Neuronal stem cell (in vitro differentiated cells): ENCODE results near the gene CREB5.

ENCODE experiments used
- DNase-seq: peaks from one replicate; pipeline ENCODE4 v3.0.0-alpha.2; 2013; ENCODE audit warnings: low spot score
- H2AFZ ChIP-seq: one replicate; pipeline ENCODE4 v1.6.1; 2013; ENCODE audit warnings: mild to moderate bottlenecking, low read length, inconsistent platforms
- H2AK5ac ChIP-seq: 2 replicates; pipeline ENCODE4 v1.6.1; 2013; ENCODE audit warnings: low read depth, mild to moderate bottlenecking, inconsistent platforms, low read length, moderate library complexity, mixed read lengths
- H2BK120ac ChIP-seq: 2 replicates; pipeline ENCODE4 v1.6.1; 2013; ENCODE audit warnings: low read depth, mild to moderate bottlenecking, inconsistent platforms, low read length, moderate library complexity, mixed read lengths
- H2BK12ac ChIP-seq: one replicate; pipeline ENCODE4 v1.6.1; 2013; ENCODE audit warnings: low read length, inconsistent platforms
- H2BK15ac ChIP-seq: 2 replicates; pipeline ENCODE4 v1.6.1; 2013; ENCODE audit warnings: mild to moderate bottlenecking, low read length, inconsistent platforms, mixed read lengths
- H2BK5ac ChIP-seq: one replicate; pipeline ENCODE4 v1.6.1; 2013; ENCODE audit warnings: inconsistent platforms, mild to moderate bottlenecking, low read length, moderate library complexity
- H3K14ac ChIP-seq: one replicate; pipeline ENCODE4 v1.6.1; 2013; ENCODE audit warnings: low read length, inconsistent platforms
- H3K18ac ChIP-seq: 2 replicates; pipeline ENCODE4 v1.6.1; 2013; ENCODE audit warnings: low read length, inconsistent platforms
- H3K23ac ChIP-seq: 2 replicates; pipeline ENCODE4 v1.6.1; 2013; ENCODE audit warnings: low read depth, mild to moderate bottlenecking, mixed read lengths, low read length, inconsistent platforms; ENCODE audit not compliant: poor library complexity
- H3K27ac ChIP-seq: replicated peaks from 3 replicates; pipeline ENCODE4 v1.5.1; 2013; ENCODE audit warnings: low read length, inconsistent platforms
- H3K27me3 ChIP-seq, 3 experiments: 2 replicates each; pipeline ENCODE4 v1.6.1; 2013; ENCODE audit warnings: low read length in 3 of 3, mild to moderate bottlenecking in 2 of 3, inconsistent platforms in 1 of 3, low read depth in 1 of 3, mixed read lengths in 1 of 3, moderate library complexity in 1 of 3; ENCODE audit not compliant: control insufficient read depth in 3 of 3, insufficient read depth in 3 of 3
- H3K36me3 ChIP-seq, 2 donors: replicated peaks in 1 of 2; 2 replicates each; pipeline ENCODE4 v1.6.1; 2013; ENCODE audit warnings: low read length in 2 of 2; ENCODE audit not compliant: control insufficient read depth in 2 of 2, insufficient read depth in 2 of 2
- H3K4ac ChIP-seq: 2 replicates; pipeline ENCODE4 v1.6.1; 2013; ENCODE audit warnings: inconsistent platforms, mild to moderate bottlenecking, low read length, moderate library complexity
- H3K4me1 ChIP-seq, 2 donors: 1 replicate in 1 of 2; 2 replicates in 1 of 2; pipeline ENCODE4 v1.6.1; 2013; ENCODE audit warnings: low read length in 2 of 2, low read depth in 1 of 2; ENCODE audit not compliant: control insufficient read depth in 2 of 2, insufficient read depth in 1 of 2
- H3K4me2 ChIP-seq: one replicate; pipeline ENCODE4 v1.6.1; 2013; ENCODE audit warnings: mild to moderate bottlenecking, low read length, inconsistent platforms; ENCODE audit not compliant: insufficient read depth, poor library complexity, severe bottlenecking
- H3K4me3 ChIP-seq, 2 donors: 2 replicates each; pipeline ENCODE4 v1.5.1; 2013; ENCODE audit warnings: low read length in 2 of 2, mild to moderate bottlenecking in 2 of 2, inconsistent platforms in 1 of 2, moderate library complexity in 1 of 2
- H3K79me1 ChIP-seq: one replicate; pipeline ENCODE4 v1.6.1; 2013; ENCODE audit warnings: low read depth, mild to moderate bottlenecking, inconsistent platforms, low read length, moderate library complexity
- H3K9ac ChIP-seq: one replicate; pipeline ENCODE4 v1.6.1; 2013; ENCODE audit warnings: mild to moderate bottlenecking, low read depth, low read length, inconsistent platforms; ENCODE audit not compliant: poor library complexity
- H3K9me3 ChIP-seq, 2 donors: replicated peaks in 1 of 2; 2 replicates each; pipeline versions ENCODE3 to v1.6.1; 2013; ENCODE audit warnings: low read length in 2 of 2, mild to moderate bottlenecking in 2 of 2, inconsistent platforms in 1 of 2, low read depth in 1 of 2, mixed read lengths in 1 of 2, moderate library complexity in 1 of 2; ENCODE audit not compliant: control insufficient read depth in 2 of 2, insufficient read depth in 1 of 2
- H4K8ac ChIP-seq: one replicate; pipeline ENCODE4 v1.6.1; 2013; ENCODE audit warnings: low read depth, mild to moderate bottlenecking, inconsistent platforms, low read length, moderate library complexity
- H4K91ac ChIP-seq: one replicate; pipeline ENCODE4 v1.6.1; 2013; ENCODE audit warnings: low read length, low read depth, mild to moderate bottlenecking, inconsistent platforms; ENCODE audit not compliant: poor library complexity
- WGBS, 2 donors: extraction: QIAGEN DNeasy Blood & Tissue Kit; methylation state at CpG; one replicate each; pipeline ENCODE4 v1.1.7; 2013; ENCODE audit warnings: missing lambda C conversion rate in 2 of 2, mixed read lengths in 1 of 2; ENCODE audit not compliant: insufficient read length in 2 of 2, insufficient replicate concordance in 1 of 2; ENCODE audit errors: extremely low coverage in 2 of 2; 5-methylcytosine and 5-hydroxymethylcytosine counted together

The CREB5 gene

DNA sequence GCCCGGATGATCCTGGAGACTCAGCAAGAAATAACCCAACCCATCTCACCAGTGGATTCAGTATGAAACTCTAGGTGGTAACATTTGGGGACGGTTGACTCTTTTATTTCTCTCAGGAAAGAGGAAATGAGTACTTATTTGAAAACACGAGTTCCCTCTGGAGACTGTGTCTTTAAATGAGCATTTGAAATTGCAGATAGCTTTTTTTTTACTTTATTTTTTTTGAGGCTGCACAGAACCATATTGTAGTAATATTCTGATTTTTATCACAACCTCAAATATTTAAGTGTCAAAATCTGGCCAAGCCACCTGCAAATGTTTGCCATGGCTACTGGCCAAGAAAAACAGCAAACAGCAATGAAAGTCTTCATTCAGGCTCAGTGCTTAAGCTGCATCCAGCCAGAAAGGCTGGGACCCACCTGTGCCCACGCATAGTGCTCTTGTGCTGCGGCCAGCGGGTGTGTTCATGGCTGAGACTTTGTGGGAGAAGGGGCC lies 160.8 kb downstream of the CREB5 start:
- H3K4me1 ChIP-seq: peaks cover 4 to 5% of the 10 kb centered on the region in 2 donors
- DNase-seq: no peak
- no peak overlapping the region for H3K4me3 ChIP-seq

DNA sequence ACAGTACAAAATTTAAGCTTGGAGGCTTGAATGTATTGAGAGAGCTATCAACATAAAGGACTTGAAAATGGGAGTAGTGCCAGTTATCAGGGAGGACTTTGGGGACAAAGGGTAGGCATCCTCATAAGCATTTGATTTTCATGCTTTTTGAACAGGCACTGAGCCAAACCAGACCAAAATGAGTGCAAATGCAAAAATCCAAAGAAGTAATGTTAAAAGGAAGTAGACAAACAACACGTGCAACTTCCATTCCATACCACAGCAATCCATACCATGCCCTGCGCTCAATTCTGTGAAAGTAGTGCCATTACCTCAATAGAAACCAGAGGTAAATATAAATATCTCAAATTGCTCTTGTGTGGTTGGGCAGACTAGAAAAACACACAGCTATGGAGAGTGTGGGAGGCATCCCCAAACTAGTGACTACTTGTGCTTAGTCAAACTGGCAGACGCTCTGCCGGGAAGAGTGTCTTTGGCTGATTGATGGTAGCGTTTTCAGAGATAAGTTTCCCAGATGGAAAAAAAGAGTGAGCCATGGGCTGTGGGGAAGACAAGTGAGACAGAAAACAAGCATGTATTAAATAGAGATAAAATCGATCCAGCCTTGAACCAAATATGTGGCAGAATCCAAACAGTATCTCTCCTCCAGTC lies 161.5 kb downstream of the CREB5 start:
- Histone ChIP-seq H3K9me3 (no peaks in the 10 kb centered on the region), H3K9ac (no peak overlapping the region), H3K27me3 (no peaks in the 10 kb centered on the region), H4K91ac (no peak overlapping the region), H2AK5ac (no peak overlapping the region), H3K4ac (no peak overlapping the region), H2AFZ (no peak overlapping the region), H2BK12ac (no peak overlapping the region), H3K27ac (no peak overlapping the region), H3K14ac (no peak overlapping the region), H2BK15ac (no peak overlapping the region), H3K23ac (no peak overlapping the region), H3K4me2 (no peak overlapping the region), H2BK120ac (no peak overlapping the region), H3K4me1 (peaks cover 4 to 5% of the 10 kb centered on the region in 2 donors), H4K8ac (no peak overlapping the region), H3K36me3 (no peaks in the 10 kb centered on the region), H3K18ac (no peak overlapping the region), H2BK5ac (no peak overlapping the region), H3K79me1 (no peaks in the 10 kb centered on the region), H3K4me3 (no peak overlapping the region)
- no CpG with 5 or more reads among the region's 6 CpGs for WGBS, 2 donors
- no peak for DNase-seq

More for the DNA sequence above, 160.8 kb downstream of the CREB5 start:
- no peak overlapping the region for H2AK5ac ChIP-seq
- H2BK12ac ChIP-seq: no peak overlapping the region
- no peaks in the 10 kb centered on the region for H3K79me1 ChIP-seq
- H3K36me3 ChIP-seq: no peaks in the 10 kb centered on the region
- H2AFZ ChIP-seq: no peak overlapping the region
- H3K18ac ChIP-seq: peak overlapping the region; percentile 2
- no peak overlapping the region for H3K27ac ChIP-seq
- H4K91ac ChIP-seq: no peak overlapping the region
- no peak overlapping the region for H4K8ac ChIP-seq
- H2BK5ac ChIP-seq: no peak overlapping the region
- H2BK15ac ChIP-seq: no peak overlapping the region
- no peak overlapping the region for H3K9ac ChIP-seq
- no peak overlapping the region for H2BK120ac ChIP-seq
- H3K14ac ChIP-seq: no peak overlapping the region
- H3K4ac ChIP-seq: no peak overlapping the region
- H3K27me3 ChIP-seq: no peaks in the 10 kb centered on the region
- no CpG with 5 or more reads among the region's 6 CpGs for WGBS, 2 donors
- H3K9me3 ChIP-seq: no peaks in the 10 kb centered on the region
- H3K23ac ChIP-seq: no peak overlapping the region
- H3K4me2 ChIP-seq: no peak overlapping the region

DNA sequence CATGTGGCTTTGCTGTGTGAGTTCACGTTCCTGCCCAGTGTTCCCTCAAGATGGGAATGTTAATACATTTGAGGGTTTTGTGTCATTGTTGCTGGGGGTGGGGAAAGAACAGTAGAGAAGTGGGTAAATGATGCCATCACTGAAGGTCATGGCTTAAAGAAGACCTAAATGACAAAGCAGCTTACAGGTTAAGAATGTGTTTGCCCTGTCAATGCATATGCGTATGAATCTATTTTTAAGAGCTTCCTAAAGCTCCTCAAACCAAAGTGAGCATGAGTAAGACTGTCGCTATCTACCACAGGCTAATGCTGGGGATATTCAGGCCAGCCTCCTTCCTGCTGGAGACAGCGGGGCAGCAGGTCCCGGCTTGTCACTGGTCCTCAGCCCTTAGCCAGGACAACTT lies 162.9 kb downstream of the CREB5 start:
- Histone ChIP-seq H3K18ac (no peak overlapping the region), H2BK5ac (no peak overlapping the region), H3K23ac (no peak overlapping the region), H3K4ac (no peak overlapping the region), H3K79me1 (no peaks in the 10 kb centered on the region), H3K4me2 (no peak overlapping the region), H2AFZ (no peak overlapping the region), H3K36me3 (no peaks in the 10 kb centered on the region), H2AK5ac (no peak overlapping the region), H4K8ac (no peak overlapping the region), H3K14ac (no peak overlapping the region), H2BK15ac (no peak overlapping the region), H3K27me3 (no peaks in the 10 kb centered on the region), H3K9me3 (no peaks in the 10 kb centered on the region), H3K27ac (no peak overlapping the region), H3K9ac (no peak overlapping the region), H3K4me3 (no peak overlapping the region), H3K4me1 (peaks cover 4 to 5% of the 10 kb centered on the region in 2 donors), H2BK120ac (no peak overlapping the region), H4K91ac (no peak overlapping the region), H2BK12ac (no peak overlapping the region)
- WGBS, 2 donors: no CpG with 5 or more reads among the region's 5 CpGs
- no peak for DNase-seq

DNA sequence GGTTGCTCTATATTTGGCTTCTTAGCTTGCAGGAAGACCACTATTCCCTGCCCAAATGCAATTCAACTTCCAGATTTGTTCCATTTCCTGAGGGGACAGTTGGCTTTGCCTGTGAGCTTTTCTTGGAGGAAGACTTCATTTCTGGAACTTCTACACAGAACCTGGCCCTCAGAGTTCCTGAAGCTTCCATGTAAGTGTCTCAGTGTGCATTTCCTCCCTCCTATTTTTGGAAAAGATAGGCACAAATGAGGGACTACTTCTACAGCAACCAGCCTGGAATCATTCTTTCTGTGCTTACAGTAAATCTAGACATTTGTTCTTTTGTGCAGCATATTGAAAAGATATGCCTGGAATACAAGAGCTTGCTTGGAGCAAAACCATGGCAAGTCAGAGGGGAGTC lies 164.3 kb downstream of the CREB5 start:
- no peak overlapping the region for H3K27ac ChIP-seq
- H2BK5ac ChIP-seq: no peak overlapping the region
- no peak overlapping the region for H3K9ac ChIP-seq
- H3K36me3 ChIP-seq: no peaks in the 10 kb centered on the region
- no peak overlapping the region for H2BK12ac ChIP-seq
- H2BK120ac ChIP-seq: no peak overlapping the region
- peaks cover 4 to 5% of the 10 kb centered on the region in 2 donors for H3K4me1 ChIP-seq
- H3K14ac ChIP-seq: no peak overlapping the region
- DNase-seq: no peak
- no peaks in the 10 kb centered on the region for H3K9me3 ChIP-seq
- H2AK5ac ChIP-seq: no peak overlapping the region
- no peak overlapping the region for H3K4ac ChIP-seq
- no peak overlapping the region for H3K23ac ChIP-seq
- H3K27me3 ChIP-seq: no peaks in the 10 kb centered on the region
- H3K4me2 ChIP-seq: no peak overlapping the region
- H2AFZ ChIP-seq: no peak overlapping the region
- H4K91ac ChIP-seq: no peak overlapping the region
- no peak overlapping the region for H2BK15ac ChIP-seq
- no peak overlapping the region for H4K8ac ChIP-seq
- no peaks in the 10 kb centered on the region for H3K79me1 ChIP-seq
- H3K18ac ChIP-seq: no peak overlapping the region
- no peak overlapping the region for H3K4me3 ChIP-seq
